ENCODE results near the gene LRRN3.

Gene LRRN3

DNA sequence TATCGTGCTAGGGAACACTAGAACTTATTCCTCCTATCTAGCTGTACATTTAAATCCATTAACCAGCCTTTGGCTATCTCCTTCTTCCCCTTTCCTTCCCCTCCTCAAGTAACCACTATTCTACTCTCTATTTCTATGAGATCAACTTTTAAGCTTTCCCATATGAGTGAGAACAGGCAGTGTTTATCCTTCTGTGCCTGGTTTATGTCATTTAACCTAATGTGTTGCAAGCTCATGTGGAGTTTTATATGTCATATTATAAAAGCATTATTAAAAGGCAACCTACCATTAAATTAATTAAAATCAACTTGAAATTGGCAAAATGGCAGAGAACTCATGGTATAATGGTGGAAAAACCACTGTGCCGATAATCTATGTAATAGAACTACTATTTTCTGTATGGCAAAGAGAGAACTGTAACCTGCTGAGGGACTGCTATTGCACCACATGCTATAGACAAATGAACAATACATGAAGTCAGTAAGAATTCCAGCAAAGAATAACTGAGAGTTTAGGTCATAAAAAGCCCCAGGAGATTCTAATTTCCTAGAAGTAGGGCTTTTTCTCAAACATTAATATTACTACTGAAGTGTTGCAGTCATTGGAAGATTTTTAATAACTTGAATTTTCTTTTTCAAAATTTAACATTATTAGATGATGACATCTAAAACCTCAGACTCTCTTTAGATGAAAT lies 81.8 kb downstream of the LRRN3 start:
- no peak for DNase-seq

- no peak for DNase-seq
Observed at GRCh38 chr7:111173528-111173927, 82.6 kb downstream of the LRRN3 start.

- DNase-seq: no peak
Observed at GRCh38 chr7:111173990-111174389, 83.1 kb downstream of the LRRN3 start.

DNA sequence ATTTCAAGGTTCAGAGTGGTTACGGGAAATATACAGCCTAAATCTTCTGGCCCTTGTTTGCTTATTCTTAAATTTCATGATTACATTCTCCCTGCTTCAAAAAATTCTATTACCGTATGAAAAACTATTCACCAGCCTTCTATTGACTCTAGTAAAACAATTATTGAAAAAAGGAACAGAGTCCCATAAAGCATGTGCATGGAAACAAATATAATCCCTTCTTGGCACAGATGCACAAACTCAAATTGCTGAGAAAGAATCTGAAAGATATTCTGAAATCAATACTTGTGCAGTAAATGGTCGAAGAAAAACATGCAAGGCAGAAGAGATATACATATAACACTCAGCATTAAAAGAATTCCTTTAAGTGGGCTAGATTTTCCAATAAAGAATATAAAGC lies 83.6 kb downstream of the LRRN3 start:
- DNase-seq: no peak

Data from stimulated activated CD4-positive, alpha-beta T cell treated with anti-CD3 and anti-CD28 coated beads, Interleukin-4, amount 100 ng/mL, for 4 hours (primary cell).